Sigmoid colon (tissue), 7 donors: ENCODE results near the gene TBC1D23. TPM values are rescaled to one million over a fixed set of nuclear protein-coding genes. Genes with fewer than 3 reads are reported as not detected.

ENCODE experiments used
- DNase-seq: peaks from one replicate; pipeline ENCODE4 v3.0.0-alpha.2; 2019
- H3K27ac ChIP-seq, 4 donors: fragments of 200-600 bp; sonication (generic); one replicate each; pipeline ENCODE4 v1.5.1; 2016 to 2019; ENCODE audit warnings: mild to moderate bottlenecking in 1 of 4
- H3K27me3 ChIP-seq, 3 donors: fragments of 200-600 bp; sonication (generic); one replicate each; pipeline ENCODE4 v1.5.1; 2019; ENCODE audit warnings: mild to moderate bottlenecking in 1 of 3
- H3K36me3 ChIP-seq, 4 donors: fragments of 200-600 bp; sonication (generic); one replicate each; pipeline ENCODE4 v1.5.1; 2016 to 2019
- H3K4me1 ChIP-seq, 4 donors: fragments of 200-600 bp; sonication (generic); one replicate each; pipeline ENCODE4 v1.5.1; 2017 to 2019
- H3K4me3 ChIP-seq, 4 donors: fragments of 200-600 bp; sonication (generic); one replicate each; pipeline ENCODE4 v1.5.1; 2017 to 2019; ENCODE audit warnings: mild to moderate bottlenecking in 2 of 4, moderate library complexity in 1 of 4
- H3K9me3 ChIP-seq, 4 donors: fragments of 200-600 bp in 3 of 4; sonication (generic) in 3 of 4; one replicate each; pipeline versions ENCODE4 v1.5.1 to v1.6.1; 2013 to 2019
- EP300 ChIP-seq, 4 donors: sonication (generic); formaldehyde crosslinking; IDR thresholded peaks; one replicate each; pipeline ENCODE4 v1.6.1; 2017; ENCODE audit warnings: antibody characterized with exemption in 4 of 4
- POLR2A ChIP-seq, 2 donors: fragments of 450-650 bp; IDR thresholded peaks; one replicate each; pipeline ENCODE4 v1.6.1; 2016; ENCODE audit warnings: antibody characterized with exemption in 2 of 2, mild to moderate bottlenecking in 2 of 2, moderate library complexity in 2 of 2
- POLR2AphosphoS5 ChIP-seq, 4 donors: sonication (generic); formaldehyde crosslinking; IDR thresholded peaks; one replicate each; pipeline ENCODE4 v1.6.1; 2017; ENCODE audit warnings: antibody characterized with exemption in 4 of 4
- WGBS, 2 donors: extraction: QIAGEN DNeasy Blood & Tissue Kit; methylation state at CpG; one replicate each; pipeline ENCODE4 v1.1.7; 2013; 5-methylcytosine and 5-hydroxymethylcytosine counted together
- intact Hi-C: fragments of 100-400 bp; cut with DNase I; formaldehyde crosslinking; loops from one replicate; pipeline ENCODE4 v1.15.1; 2023
- polyA plus RNA-seq, 3 donors: library from polyadenylated mRNA; stranded (reverse); fragments of 200-250 nt; gene quantifications; one replicate each; pipeline ENCODE4 v1.2.3, GENCODE V29; 2013
- total RNA-seq, 4 donors: library from RNA; depleted of rRNA; stranded (reverse); fragments of >200 nt; gene quantifications; one replicate each; pipeline ENCODE4 v1.1.0, GENCODE V29; 2016
- TF ChIP-seq, protein P1 (sequence below), 4 experiments: fragments of 450-650 bp in 3 of 4; fragments of 200-600 bp in 1 of 4; IDR thresholded peaks; one replicate each; pipeline ENCODE4 v1.5.1; 2016 to 2019; ENCODE audit warnings: antibody characterized with exemption in 4 of 4, mild to moderate bottlenecking in 3 of 4, moderate library complexity in 2 of 4
- donor health status: healthy with polysubstance abuse.
- donor health status: Bipolar disorder and iron deficiency.
- donor health status: healthy.

The TBC1D23 gene
- total and polyA plus RNA-seq, 7 donors = 16.0 to 34.9 (median 31.3) TPM

- no peak for DNase-seq
- Histone ChIP-seq H3K9me3 (no peaks in the 10 kb centered on the region), H3K4me3 (no peak overlapping the region), H3K27me3 (no peaks in the 10 kb centered on the region), H3K36me3 (peaks cover 16 to 88% (median 30%) of the 10 kb centered on the region in 4 donors), H3K4me1 (no peaks in the 10 kb centered on the region), H3K27ac (no peak overlapping the region)
- intact Hi-C loops = no loop called here
- 96% methylated on average over 10 of the region's 10 CpGs for WGBS, 2 donors
- TF ChIP-seq POLR2A (IDR thresholded peaks at IDR 0.05) = no peak
- no peak for TF ChIP-seq EP300 (IDR thresholded peaks at IDR 0.05)
- TF ChIP-seq, protein P1, sequence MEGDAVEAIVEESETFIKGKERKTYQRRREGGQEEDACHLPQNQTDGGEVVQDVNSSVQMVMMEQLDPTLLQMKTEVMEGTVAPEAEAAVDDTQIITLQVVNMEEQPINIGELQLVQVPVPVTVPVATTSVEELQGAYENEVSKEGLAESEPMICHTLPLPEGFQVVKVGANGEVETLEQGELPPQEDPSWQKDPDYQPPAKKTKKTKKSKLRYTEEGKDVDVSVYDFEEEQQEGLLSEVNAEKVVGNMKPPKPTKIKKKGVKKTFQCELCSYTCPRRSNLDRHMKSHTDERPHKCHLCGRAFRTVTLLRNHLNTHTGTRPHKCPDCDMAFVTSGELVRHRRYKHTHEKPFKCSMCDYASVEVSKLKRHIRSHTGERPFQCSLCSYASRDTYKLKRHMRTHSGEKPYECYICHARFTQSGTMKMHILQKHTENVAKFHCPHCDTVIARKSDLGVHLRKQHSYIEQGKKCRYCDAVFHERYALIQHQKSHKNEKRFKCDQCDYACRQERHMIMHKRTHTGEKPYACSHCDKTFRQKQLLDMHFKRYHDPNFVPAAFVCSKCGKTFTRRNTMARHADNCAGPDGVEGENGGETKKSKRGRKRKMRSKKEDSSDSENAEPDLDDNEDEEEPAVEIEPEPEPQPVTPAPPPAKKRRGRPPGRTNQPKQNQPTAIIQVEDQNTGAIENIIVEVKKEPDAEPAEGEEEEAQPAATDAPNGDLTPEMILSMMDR (IDR thresholded peaks at IDR 0.05) = no peak
- TF ChIP-seq POLR2AphosphoS5 (IDR thresholded peaks at IDR 0.05) = no peak
Observed at GRCh38 chr3:100352296-100353231, 91.8 kb downstream of the TBC1D23 start.

GRCh38 chr3:100354850-100355249 is 94.1 kb downstream of the TBC1D23 start:
- H3K27ac ChIP-seq = no peak overlapping the region
- no peaks in the 10 kb centered on the region for H3K4me1 ChIP-seq
- H3K9me3 ChIP-seq = no peaks in the 10 kb centered on the region
- TF ChIP-seq, protein P1 (IDR thresholded peaks at IDR 0.05) = no peak
- TF ChIP-seq POLR2A (IDR thresholded peaks at IDR 0.05) (no peak), POLR2AphosphoS5 (IDR thresholded peaks at IDR 0.05) (no peak), EP300 (IDR thresholded peaks at IDR 0.05) (no peak)
- peaks cover 6 to 71% (median 19%) of the 10 kb centered on the region in 4 donors for H3K36me3 ChIP-seq
- no peaks in the 10 kb centered on the region for H3K27me3 ChIP-seq
- intact Hi-C loops = no loop called here
- DNase-seq = no peak
- H3K4me3 ChIP-seq = no peak overlapping the region
- WGBS, 2 donors = 96 to 98% methylated on average over 3 of the region's 3 CpGs

DNA sequence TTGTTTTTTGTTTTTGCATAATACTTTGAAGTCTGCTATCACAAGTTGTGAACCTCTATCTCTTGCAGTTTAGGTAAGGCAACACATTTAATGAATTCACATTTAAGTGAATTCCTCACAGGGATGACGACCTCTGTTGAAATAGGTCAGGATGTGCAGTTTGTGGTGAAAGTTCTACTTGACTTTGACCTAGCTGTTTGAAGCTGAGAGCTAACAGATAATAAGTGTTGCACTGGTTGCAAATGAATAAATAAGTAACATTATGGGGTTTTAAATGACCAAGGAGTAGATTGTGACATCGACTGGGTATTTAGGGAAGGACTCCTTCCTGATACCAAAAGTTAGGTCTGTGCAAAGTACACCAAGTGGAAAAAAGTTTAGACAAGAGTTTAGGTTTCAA is 97.6 kb downstream of the TBC1D23 start:
- no peak for TF ChIP-seq POLR2AphosphoS5 (IDR thresholded peaks at IDR 0.05)
- no peak for TF ChIP-seq POLR2A (IDR thresholded peaks at IDR 0.05)
- TF ChIP-seq, protein P1 (IDR thresholded peaks at IDR 0.05) = no peak
- TF ChIP-seq EP300 (IDR thresholded peaks at IDR 0.05) = no peak
- no peak for DNase-seq
- intact Hi-C loops = no loop called here
- Histone ChIP-seq H3K27me3 (no peaks in the 10 kb centered on the region), H3K27ac (no peak overlapping the region), H3K36me3 (peaks cover 0 to 68% (median 12%) of the 10 kb centered on the region in 4 donors), H3K4me1 (no peaks in the 10 kb centered on the region), H3K9me3 (no peaks in the 10 kb centered on the region), H3K4me3 (no peak overlapping the region)
- WGBS, 2 donors = 92 to 94% methylated on average over 2 of the region's 2 CpGs

- WGBS, 2 donors = 94 to 97% methylated on average over 3 of the region's 3 CpGs
- Histone ChIP-seq H3K36me3 (peaks cover 0 to 67% (median 12%) of the 10 kb centered on the region in 4 donors), H3K4me3 (no peak overlapping the region), H3K27ac (no peak overlapping the region), H3K27me3 (no peaks in the 10 kb centered on the region), H3K4me1 (no peaks in the 10 kb centered on the region), H3K9me3 (no peaks in the 10 kb centered on the region)
- DNase-seq = no peak
- intact Hi-C loops = no loop called here
- TF ChIP-seq, protein P1 (IDR thresholded peaks at IDR 0.05) = no peak
- TF ChIP-seq POLR2A (IDR thresholded peaks at IDR 0.05) = no peak
- no peak for TF ChIP-seq POLR2AphosphoS5 (IDR thresholded peaks at IDR 0.05)
- no peak for TF ChIP-seq EP300 (IDR thresholded peaks at IDR 0.05)
Observed at GRCh38 chr3:100359035-100359434, 98.2 kb downstream of the TBC1D23 start.
